ENCODE results near the gene FBXO33. TPM values are rescaled to one million over a fixed set of nuclear protein-coding genes. Genes with fewer than 3 reads are reported as not detected.

Gene FBXO33
- total RNA-seq: 5.4 TPM

- ATAC-seq: peak; percentile 83
Observed at GRCh38 chr14:39432179-39432618, at the start of gene FBXO33. TSS of gene FBXO33 (minus strand) at chr14:39432433. CDS start at chr14:39432162, 271 bp downstream.

GRCh38 chr14:39474416-39474911, 42.2 kb upstream of the FBXO33 start:
- no peak for ATAC-seq

More at GRCh38 chr14:39432179-39432618, at the start of gene FBXO33:
- peak; percentile 98 for DNase-seq (ENCODE audit: low spot score)

GRCh38 chr14:39472078-39472477, 39.8 kb upstream of the FBXO33 start:
- ATAC-seq (no peak), DNase-seq (ENCODE audit: low spot score) (no peak)

More at GRCh38 chr14:39474416-39474911, 42.2 kb upstream of the FBXO33 start:
- no peak for DNase-seq (ENCODE audit: low spot score)

DNA sequence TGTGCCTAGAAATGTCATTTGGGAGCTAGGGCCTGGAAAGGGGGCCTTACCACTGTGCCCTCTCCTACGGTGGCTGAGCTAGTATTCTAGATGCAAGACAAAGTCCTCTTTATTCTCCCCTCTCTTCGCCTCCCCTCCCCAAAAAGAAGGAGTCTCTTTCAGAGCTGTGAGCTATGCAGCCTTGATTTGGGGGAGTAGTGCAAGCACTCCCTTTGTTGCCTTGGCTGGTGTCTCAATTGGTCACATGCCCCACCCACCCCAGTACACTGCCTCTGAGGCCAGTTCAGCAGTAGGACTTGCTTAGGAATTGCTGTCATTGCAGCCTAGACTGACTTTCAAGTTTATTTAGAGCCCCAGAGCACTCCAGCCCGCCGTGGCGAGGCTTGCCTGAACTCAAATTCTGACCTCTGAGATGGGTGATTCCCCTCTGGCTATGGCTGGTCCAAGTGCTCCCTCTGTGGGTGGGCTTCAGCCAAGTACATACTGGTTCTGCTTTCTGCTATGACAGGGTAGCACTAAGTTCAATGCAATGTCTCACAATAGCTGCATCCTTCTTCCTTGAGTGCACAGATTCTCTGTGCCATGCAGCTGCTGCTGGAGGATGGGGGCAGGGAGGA, 37.0 kb upstream of the FBXO33 start:
- no peak for DNase-seq (ENCODE audit: low spot score)
- ATAC-seq: no peak

GRCh38 chr14:39467889-39468524, 35.8 kb upstream of the FBXO33 start:
- peak; percentile 40 for ATAC-seq

GRCh38 chr14:39459795-39460478, 27.7 kb upstream of the FBXO33 start:
- no peak for DNase-seq (ENCODE audit: low spot score)
- ATAC-seq: peak; percentile 47

More at GRCh38 chr14:39467889-39468524, 35.8 kb upstream of the FBXO33 start:
- DNase-seq (ENCODE audit: low spot score): no peak

GRCh38 chr14:39456702-39457250, 24.5 kb upstream of the FBXO33 start:
- DNase-seq (ENCODE audit: low spot score): no peak

GRCh38 chr14:39454906-39455539, 22.8 kb upstream of the FBXO33 start:
- no peak for ATAC-seq
- no peak for DNase-seq (ENCODE audit: low spot score)

More at GRCh38 chr14:39456702-39457250, 24.5 kb upstream of the FBXO33 start:
- no peak for ATAC-seq

DNA sequence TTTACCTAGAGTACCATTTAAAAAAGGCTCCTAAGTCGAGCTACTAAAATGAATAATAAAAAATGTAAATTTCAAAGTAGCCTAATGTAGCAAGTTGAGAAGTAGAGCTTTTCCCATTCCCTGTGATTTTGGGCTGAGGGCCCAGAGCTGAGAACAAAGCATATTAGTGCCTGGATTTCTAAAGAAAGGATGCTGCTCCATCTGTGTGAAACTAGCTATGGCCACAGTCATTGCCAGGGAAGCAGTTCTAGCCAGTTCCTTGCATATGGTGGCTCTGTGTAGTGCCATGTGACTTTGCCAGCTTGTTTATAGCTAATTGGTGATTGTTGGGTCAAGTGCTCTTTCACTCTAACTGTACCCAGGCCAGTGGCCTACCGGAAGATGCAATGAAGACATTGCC, 20.4 kb upstream of the FBXO33 start:
- no peak for ATAC-seq
- no peak for DNase-seq (ENCODE audit: low spot score)

GRCh38 chr14:39451811-39452210, 19.6 kb upstream of the FBXO33 start:
- ATAC-seq (no peak), DNase-seq (ENCODE audit: low spot score) (no peak)

DNA sequence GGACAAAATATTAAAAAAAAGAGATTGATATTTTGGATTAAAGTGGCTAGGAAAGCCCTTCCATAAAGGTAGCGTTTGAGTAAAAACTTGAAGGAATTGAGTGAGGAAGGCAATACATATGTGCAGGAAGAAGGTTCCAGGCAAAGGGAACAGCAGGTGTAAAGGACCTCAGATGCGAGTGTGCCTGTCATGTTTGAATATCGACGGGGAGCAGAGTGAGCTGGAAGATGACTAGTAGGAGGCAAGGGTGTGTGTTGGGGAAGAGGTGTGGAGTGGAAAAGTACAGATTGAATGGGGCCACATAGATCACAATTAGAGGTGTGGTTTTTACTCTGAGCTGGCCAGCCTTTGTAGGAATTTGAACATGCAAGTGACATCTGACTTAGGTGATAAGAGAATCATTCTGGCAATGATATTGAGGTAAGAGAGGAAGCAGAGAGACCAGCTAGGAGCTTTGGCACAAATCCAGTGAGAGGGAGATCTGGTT, 15.0 kb upstream of the FBXO33 start:
- ATAC-seq (no peak), DNase-seq (ENCODE audit: low spot score) (no peak)

GRCh38 chr14:39446131-39446744, 14.0 kb upstream of the FBXO33 start:
- no peak for ATAC-seq

DNA sequence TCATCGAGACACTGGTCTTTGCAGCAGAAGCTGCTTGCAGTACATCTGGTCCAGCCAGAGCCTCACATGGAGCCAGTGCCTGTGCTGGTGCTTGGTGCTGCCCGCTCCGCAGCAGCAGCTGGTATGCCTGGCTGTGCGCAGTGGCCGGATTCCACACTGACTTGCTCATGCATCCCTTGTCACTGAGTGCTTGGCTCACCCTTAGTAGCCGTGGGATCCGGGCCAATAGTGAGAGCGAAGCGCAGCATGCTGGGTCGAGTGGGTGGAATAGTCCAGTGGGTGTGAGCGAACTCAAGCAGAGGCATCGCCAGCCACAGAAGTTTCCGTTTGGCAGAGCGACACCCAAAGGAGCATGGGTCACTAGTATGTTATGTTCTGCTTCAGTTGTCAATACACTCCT, 10.1 kb upstream of the FBXO33 start:
- ATAC-seq (no peak), DNase-seq (ENCODE audit: low spot score) (no peak)

More at GRCh38 chr14:39446131-39446744, 14.0 kb upstream of the FBXO33 start:
- no peak for DNase-seq (ENCODE audit: low spot score)

DNA sequence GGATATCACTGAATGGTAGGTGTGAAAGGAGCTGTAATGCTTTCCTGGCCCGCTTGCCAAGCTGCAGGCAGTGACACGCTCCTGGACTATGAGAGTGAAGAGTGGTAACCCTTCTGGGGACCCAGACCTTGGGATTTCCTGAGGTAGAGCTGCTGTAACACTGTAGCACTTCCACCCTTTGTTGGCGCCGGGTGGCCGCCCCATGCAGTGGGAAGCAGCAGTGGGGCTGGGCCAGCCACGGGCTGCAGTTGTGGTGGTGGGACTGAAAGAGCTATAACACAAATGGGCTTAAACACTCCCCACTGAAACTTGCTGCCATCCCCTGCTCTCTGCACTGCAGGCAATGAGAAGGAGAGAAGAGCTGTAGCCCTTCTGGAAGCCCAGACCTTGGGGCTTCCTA, 9.6 kb upstream of the FBXO33 start:
- ATAC-seq (no peak), DNase-seq (ENCODE audit: low spot score) (no peak)

DNA sequence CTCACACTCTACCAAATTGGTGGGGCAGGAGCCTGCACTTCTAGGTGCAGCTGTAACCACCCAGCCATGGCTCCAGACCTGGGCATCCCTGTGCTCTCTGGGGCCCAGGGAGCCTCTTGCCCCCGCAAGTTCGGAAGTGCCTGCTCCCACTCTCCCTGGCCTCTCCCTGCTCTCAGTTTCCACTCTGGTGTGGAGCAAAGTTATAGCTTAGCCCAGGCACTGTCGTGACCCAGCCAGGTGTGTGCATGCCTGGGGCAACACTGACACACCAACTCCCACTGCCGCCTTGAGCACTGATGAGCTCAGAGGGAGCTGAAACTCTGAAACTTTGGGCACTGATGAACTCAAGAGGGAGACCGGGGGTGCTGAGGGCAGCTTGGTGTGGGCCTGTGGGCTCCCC, 8.7 kb upstream of the FBXO33 start:
- DNase-seq (ENCODE audit: low spot score) (no peak), ATAC-seq (no peak)

DNA sequence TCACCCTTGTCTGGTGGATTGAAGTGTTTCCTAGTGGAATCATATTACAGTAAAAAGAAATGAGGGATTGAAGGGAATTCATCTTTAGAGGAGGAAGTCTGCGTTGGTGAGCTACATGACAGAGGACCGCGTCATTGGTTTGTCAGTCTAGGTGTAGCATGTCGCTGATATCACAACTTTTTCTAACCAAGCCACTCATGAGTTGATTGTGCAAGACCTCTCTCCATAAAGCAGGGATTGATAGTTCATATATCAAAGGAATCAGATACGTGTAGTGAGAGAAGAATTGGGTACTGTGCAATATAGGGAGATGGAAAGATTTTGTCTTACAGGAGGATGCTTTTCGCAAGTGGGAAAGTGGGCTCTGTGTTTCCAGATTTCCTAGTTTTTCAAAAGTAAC, 3.0 kb upstream of the FBXO33 start:
- DNase-seq (ENCODE audit: low spot score) (no peak), ATAC-seq (no peak)

DNA sequence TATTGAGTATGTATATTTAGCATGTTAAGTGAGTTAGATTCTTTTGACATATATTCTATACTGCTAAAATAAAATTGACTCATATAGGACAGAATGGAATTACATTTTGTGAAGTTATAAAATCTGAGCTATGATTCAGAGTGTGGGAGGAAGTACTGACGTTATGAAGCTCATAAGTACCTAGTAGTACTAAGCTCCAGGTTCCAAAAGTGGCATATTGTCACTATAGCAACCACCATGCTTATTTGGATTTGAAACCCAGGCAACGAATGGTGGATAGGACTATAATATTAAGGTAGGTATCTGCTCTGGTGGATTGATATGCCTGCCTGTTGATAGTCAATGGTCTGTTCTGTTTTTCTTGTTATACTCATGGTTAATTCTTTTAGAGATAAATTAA, 2.2 kb upstream of the FBXO33 start:
- no peak for DNase-seq (ENCODE audit: low spot score)
- no peak for ATAC-seq

DNA sequence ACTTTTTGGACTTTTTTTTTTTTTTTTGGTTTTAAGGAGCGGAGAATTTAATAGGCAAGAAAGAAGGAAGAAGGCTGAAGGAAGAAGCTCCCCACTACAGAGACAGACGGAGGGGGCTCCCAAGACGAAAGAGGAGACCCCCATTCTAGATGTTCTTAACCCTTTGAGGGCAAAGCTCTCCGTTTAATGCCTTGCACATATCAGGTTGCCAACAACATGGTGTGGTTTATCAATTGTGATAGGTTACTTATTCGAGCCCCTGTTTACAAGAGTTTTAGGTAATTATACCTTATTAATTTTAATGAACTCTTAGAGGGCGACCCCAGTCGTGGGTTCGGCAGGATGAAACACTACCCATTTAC, 1.2 kb upstream of the FBXO33 start:
- DNase-seq (ENCODE audit: low spot score) (no peak), ATAC-seq (no peak)

DNA sequence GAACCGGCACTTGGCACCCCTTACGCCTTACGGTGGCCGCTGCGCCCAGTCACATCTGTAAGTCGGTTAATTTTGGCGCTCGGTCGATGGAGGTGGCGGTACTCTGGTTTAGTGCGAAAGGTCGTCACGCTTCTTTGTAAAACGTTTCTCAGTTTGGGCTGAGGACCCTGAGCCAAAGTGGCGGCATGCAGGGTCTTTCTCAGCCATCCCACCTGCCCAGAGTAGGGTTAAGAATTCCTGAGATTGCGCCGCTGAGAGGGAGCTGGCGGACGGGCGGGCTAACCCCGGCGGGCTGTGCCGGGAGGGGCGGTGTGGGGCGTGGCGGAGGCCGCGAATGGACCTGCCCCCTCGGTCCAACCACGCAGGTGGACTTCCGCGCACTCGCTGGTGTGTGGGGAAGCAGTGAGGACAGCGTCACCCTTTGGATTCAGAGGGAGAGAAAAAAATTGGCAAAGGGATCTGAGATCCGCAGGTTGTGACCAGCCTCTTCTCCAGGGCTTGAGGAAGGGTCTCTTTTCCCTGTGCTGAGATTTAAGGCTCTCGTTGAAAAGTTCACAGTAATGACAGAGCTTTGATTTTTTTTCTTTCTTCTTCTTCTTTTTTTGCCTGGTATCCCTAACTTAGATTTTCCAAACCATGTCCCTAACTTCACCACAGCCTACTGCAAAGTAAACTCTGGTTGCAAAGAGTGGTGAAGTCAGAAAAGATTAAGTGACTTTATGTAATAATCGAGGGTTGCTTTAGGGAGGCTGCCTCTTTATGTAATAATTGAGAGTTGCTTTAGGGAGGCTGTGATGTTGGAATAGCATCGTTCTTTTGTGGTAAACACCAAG, 602 bp upstream of the FBXO33 start:
- DNase-seq (ENCODE audit: low spot score) (peak; percentile 97), ATAC-seq (peak; percentile 87)
